K562 (cell line): ENCODE results near the gene LRRC25. TPM values are rescaled to one million over a fixed set of nuclear protein-coding genes. Genes with fewer than 3 reads are reported as not detected.

ENCODE experiments used
- ARID2 ChIP-seq: fragments of 450-650 bp; IDR thresholded peaks from 2 replicates; pipeline ENCODE4 v1.6.1; 2017; ENCODE audit warnings: antibody characterized with exemption, mild to moderate bottlenecking
- BDP1 ChIP-seq: IDR thresholded peaks from 3 replicates; pipeline ENCODE4 v1.6.1; 2011; ENCODE audit not compliant: insufficient read length, insufficient read depth
- BRF2 ChIP-seq: IDR thresholded peaks from 3 replicates; pipeline ENCODE4 v1.6.1; 2011; ENCODE audit warnings: borderline replicate concordance, mild to moderate bottlenecking; ENCODE audit not compliant: insufficient read length, insufficient read depth
- CEBPG ChIP-seq, 3 experiments: fragments of 200-800 bp in 1 of 3; sonication (Bioruptor generic) in 1 of 3; sonication (generic) in 1 of 3; formaldehyde crosslinking in 1 of 3; IDR thresholded peaks in 2 of 3; conservative IDR thresholded peaks in 1 of 3; 2 replicates each; pipeline versions ENCODE4 v1.6.1 to v1.8.0; 2016 to 2022; ENCODE audit warnings: missing compliant biosample characterization in 2 of 3, missing genetic modification characterization in 2 of 3, mild to moderate bottlenecking in 1 of 3, missing genetic modification reagents in 1 of 3
- EHMT2 ChIP-seq: fragments of 450-650 bp; IDR thresholded peaks from 2 replicates; pipeline ENCODE4 v1.6.1; 2018; ENCODE audit warnings: antibody characterized with exemption
- GABPA ChIP-seq: fragments of 200-800 bp; sonication (Bioruptor generic); conservative IDR thresholded peaks from 2 replicates; pipeline ENCODE4 v1.6.1; 2016; ENCODE audit warnings: low read depth, missing genetic modification characterization, missing compliant biosample characterization
- KLF16 ChIP-seq: IDR thresholded peaks from 2 replicates; pipeline ENCODE4 v1.6.1; 2016; ENCODE audit warnings: antibody characterized with exemption
- OTX1 ChIP-seq: fragments of 450-650 bp; formaldehyde crosslinking; IDR thresholded peaks from 2 replicates; pipeline ENCODE4 v1.4.0; 2022; ENCODE audit warnings: mild to moderate bottlenecking
- POLR3A ChIP-seq: IDR thresholded peaks from 2 replicates; pipeline ENCODE4 v1.6.1; 2011; ENCODE audit warnings: borderline replicate concordance, mild to moderate bottlenecking, moderate library complexity; ENCODE audit not compliant: insufficient read length, insufficient read depth; ENCODE audit errors: extremely low read depth
- PPARD ChIP-seq: fragments of 250-450 bp; sonication (Bioruptor Pico); IDR thresholded peaks from 2 replicates; pipeline ENCODE4 v1.8.0; 2022; ENCODE audit warnings: inconsistent platforms, mild to moderate bottlenecking, moderate library complexity
- RUNX1 ChIP-seq: sonication (generic); IDR thresholded peaks from 2 replicates; pipeline ENCODE4 v1.6.1; 2016; ENCODE audit warnings: antibody characterized with exemption, low read depth
- SREBF1 ChIP-seq: fragments of 150-350 bp; IDR thresholded peaks from 2 replicates; pipeline ENCODE4 v1.6.1; 2014; ENCODE audit warnings: antibody characterized with exemption, low read depth, low read length, borderline replicate concordance
- STAT5B ChIP-seq: fragments of 250-450 bp; sonication (Bioruptor Pico); IDR thresholded peaks from 2 replicates; pipeline ENCODE4 v1.8.0; 2021; ENCODE audit warnings: mild to moderate bottlenecking, inconsistent platforms
- SUPT5H ChIP-seq: fragments of 450-650 bp; IDR thresholded peaks from 2 replicates; pipeline ENCODE4 v1.6.1; 2016
- ZBTB17 ChIP-seq: fragments of 450-650 bp; formaldehyde crosslinking; IDR thresholded peaks from 2 replicates; pipeline ENCODE4 v1.4.0; 2020; ENCODE audit warnings: mild to moderate bottlenecking
- ZFP36 ChIP-seq: fragments of 150-350 bp; IDR thresholded peaks from 2 replicates; pipeline ENCODE4 v1.6.1; 2018; ENCODE audit warnings: low read length, low read depth; ENCODE audit not compliant: partially characterized antibody
- ZFX ChIP-seq: sonication (generic); formaldehyde crosslinking; IDR thresholded peaks from 2 replicates; pipeline ENCODE4 v1.8.0; 2022; ENCODE audit warnings: mild to moderate bottlenecking, missing genetic modification reagents, moderate library complexity
- ZNF197 ChIP-seq: fragments of 200-800 bp; sonication (Bioruptor generic); IDR thresholded peaks from 2 replicates; pipeline ENCODE4 v1.6.1; 2016; ENCODE audit warnings: low read depth, missing genetic modification characterization, missing compliant biosample characterization
- ZNF384 ChIP-seq: IDR thresholded peaks from 2 replicates; pipeline ENCODE4 v1.6.1; 2012; ENCODE audit warnings: low read depth, low read length, improper control_type of control experiment
- polyA plus RNA-seq, 8 experiments: library from polyadenylated mRNA; depleted of rRNA in 4 of 8; stranded (reverse) in 5 of 8; unstranded in 3 of 8; fragments of >200 nt; fragmentation: Nextera tagmentation in 2 of 8; fragmentation: Illumina TruSeq in 1 of 8; extraction: Ambion mirVana in 2 of 8; extraction: Trizol in 1 of 8; gene quantifications; 2 replicates each; pipeline versions ENCODE4 v1.2.1 to v1.2.3, GENCODE V29; 2011 to 2014; ENCODE audit warnings: inconsistent platforms in 1 of 8, missing spikeins in 1 of 8
- total RNA-seq, 7 experiments: library from RNA; depleted of rRNA in 6 of 7; stranded (reverse); fragments of >200 nt in 6 of 7; fragmentation: Illumina TruSeq in 2 of 7; extraction: Trizol in 2 of 7; gene quantifications; 2 replicates each; pipeline versions ENCODE4 v1.2.1 to v1.2.3, GENCODE V29; 2011 to 2021; ENCODE audit warnings: low replicate concordance in 1 of 7
- TF ChIP-seq, protein P1 (sequence below): sonication (generic); formaldehyde crosslinking; IDR thresholded peaks from 2 replicates; pipeline ENCODE4 v1.8.0; 2022; ENCODE audit warnings: mild to moderate bottlenecking, missing genetic modification reagents

Gene LRRC25
- total and polyA plus RNA-seq, 9 of the 15 experiments (the other 6 are each of a cell fraction or from before 2014, with no cell fraction given), result 0.07 to 0.36 (median 0.10) TPM; not detected in 3

DNA sequence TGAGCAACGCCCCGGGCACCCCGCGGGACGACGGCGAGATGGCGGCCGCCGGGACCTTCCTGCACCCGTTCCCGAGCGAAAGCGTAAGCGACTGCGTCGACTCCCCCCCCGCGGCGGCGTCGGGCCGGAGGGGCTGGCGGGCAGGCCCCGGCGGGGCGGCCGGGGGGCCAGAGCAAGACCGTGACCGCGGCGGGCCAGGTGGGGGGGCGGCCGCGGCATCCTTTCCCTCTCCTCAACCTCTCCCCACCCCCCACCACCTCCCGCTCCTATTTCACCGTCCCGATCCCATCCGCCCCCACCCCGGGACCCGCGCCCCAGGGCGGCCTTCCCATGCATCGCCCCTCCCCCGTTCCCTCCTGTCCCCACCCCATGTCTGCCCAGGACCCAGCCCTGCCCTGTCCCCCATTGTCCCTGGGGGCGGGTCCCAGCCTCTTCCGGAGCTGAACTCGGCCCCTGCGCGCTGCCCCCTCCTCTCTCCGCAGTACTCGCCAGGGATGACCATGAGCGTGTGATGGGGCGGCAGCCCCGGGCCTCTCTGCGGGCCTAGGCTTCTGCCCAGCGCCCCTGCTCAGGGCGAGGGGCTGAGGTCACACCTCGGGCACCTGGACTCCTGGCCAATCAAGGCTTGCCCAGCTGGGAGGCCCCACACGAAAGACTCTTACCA lies 36.4 kb upstream of the LRRC25 start (continued):
- TF ChIP-seq OTX1 (CRISPR knock-in tag) (no peak), GABPA (no peak), ZFP36 (no peak), ZNF384 (no peak), BRF2 (no peak), SREBF1 (no peak), SUPT5H (peak; percentile 77; the same call in 1 of the 2 replicates), ZNF197 (no peak), EHMT2 (no peak), ZFX (0 out of 2 replicates have a peak, but pooled peaks have one; percentile 1), PPARD (CRISPR knock-in tag) (no peak), POLR3A (no peak), ARID2 (no peak), ZBTB17 (CRISPR knock-in tag) (0 out of 2 replicates have a peak, but pooled peaks have one; percentile 28), RUNX1 (no peak), BDP1 (no peak), STAT5B (no peak), CEBPG (CRISPR knock-in tag; IDR thresholded peaks at IDR 0.05) (no peak), CEBPG (tag; conservative IDR thresholded peaks at IDR 0.05 in 1 of 2, IDR thresholded peaks at IDR 0.05 in 1 of 2) (no peak), KLF16 (no peak)
- TF ChIP-seq, protein P1, sequence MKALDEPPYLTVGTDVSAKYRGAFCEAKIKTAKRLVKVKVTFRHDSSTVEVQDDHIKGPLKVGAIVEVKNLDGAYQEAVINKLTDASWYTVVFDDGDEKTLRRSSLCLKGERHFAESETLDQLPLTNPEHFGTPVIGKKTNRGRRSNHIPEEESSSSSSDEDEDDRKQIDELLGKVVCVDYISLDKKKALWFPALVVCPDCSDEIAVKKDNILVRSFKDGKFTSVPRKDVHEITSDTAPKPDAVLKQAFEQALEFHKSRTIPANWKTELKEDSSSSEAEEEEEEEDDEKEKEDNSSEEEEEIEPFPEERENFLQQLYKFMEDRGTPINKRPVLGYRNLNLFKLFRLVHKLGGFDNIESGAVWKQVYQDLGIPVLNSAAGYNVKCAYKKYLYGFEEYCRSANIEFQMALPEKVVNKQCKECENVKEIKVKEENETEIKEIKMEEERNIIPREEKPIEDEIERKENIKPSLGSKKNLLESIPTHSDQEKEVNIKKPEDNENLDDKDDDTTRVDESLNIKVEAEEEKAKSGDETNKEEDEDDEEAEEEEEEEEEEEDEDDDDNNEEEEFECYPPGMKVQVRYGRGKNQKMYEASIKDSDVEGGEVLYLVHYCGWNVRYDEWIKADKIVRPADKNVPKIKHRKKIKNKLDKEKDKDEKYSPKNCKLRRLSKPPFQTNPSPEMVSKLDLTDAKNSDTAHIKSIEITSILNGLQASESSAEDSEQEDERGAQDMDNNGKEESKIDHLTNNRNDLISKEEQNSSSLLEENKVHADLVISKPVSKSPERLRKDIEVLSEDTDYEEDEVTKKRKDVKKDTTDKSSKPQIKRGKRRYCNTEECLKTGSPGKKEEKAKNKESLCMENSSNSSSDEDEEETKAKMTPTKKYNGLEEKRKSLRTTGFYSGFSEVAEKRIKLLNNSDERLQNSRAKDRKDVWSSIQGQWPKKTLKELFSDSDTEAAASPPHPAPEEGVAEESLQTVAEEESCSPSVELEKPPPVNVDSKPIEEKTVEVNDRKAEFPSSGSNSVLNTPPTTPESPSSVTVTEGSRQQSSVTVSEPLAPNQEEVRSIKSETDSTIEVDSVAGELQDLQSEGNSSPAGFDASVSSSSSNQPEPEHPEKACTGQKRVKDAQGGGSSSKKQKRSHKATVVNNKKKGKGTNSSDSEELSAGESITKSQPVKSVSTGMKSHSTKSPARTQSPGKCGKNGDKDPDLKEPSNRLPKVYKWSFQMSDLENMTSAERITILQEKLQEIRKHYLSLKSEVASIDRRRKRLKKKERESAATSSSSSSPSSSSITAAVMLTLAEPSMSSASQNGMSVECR (CRISPR knock-in tag), result no peak
